Fibroblast of villous mesenchyme (primary cell): Measurements from ENCODE around the gene MRPS5. TPM values are rescaled to one million over a fixed set of nuclear protein-coding genes. Genes with fewer than 3 reads are reported as not detected.

Experiments
- DNase-seq: peaks from one replicate; pipeline ENCODE4 v3.0.0-alpha.2; 2010; ENCODE audit warnings: low read depth
- H3K4me3 ChIP-seq: 2 replicates; pipeline ENCODE4 v1.5.1; 2011; ENCODE audit warnings: low read depth, mild to moderate bottlenecking, low read length
- total RNA-seq: library from RNA; depleted of rRNA; stranded (reverse); fragments of >200 nt; gene quantifications from 2 replicates; pipeline ENCODE4 v1.2.3, GENCODE V29; 2012
- TF ChIP-seq, protein P1 (sequence below): IDR thresholded peaks from 2 replicates; pipeline ENCODE4 v1.5.1; 2012; ENCODE audit warnings: low read depth, mild to moderate bottlenecking, low read length; ENCODE audit not compliant: insufficient read depth

The MRPS5 gene
- total RNA-seq, 1 donor: 32.0 TPM

DNA sequence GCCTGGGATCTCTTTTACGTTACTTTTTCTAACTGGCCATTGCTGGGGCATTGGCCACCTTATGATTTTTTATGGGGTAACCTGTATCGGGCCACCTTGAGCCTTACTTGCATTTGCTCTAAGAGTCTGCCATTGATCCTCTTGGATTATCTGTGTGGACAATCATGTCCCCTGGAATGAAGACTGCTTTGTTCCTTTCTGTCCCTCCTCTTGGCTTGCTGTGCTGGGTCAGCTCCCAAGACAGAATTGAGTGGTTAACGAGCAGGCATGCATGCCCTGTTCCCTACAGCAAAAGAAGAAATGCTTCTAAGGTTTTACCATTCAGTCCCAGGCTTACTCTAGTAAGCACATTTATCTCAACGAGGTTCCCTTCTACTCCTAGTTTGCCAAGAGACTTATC is 49.8 kb downstream of the MRPS5 start:
- TF ChIP-seq, protein P1, sequence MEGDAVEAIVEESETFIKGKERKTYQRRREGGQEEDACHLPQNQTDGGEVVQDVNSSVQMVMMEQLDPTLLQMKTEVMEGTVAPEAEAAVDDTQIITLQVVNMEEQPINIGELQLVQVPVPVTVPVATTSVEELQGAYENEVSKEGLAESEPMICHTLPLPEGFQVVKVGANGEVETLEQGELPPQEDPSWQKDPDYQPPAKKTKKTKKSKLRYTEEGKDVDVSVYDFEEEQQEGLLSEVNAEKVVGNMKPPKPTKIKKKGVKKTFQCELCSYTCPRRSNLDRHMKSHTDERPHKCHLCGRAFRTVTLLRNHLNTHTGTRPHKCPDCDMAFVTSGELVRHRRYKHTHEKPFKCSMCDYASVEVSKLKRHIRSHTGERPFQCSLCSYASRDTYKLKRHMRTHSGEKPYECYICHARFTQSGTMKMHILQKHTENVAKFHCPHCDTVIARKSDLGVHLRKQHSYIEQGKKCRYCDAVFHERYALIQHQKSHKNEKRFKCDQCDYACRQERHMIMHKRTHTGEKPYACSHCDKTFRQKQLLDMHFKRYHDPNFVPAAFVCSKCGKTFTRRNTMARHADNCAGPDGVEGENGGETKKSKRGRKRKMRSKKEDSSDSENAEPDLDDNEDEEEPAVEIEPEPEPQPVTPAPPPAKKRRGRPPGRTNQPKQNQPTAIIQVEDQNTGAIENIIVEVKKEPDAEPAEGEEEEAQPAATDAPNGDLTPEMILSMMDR: no peak
- no peak overlapping the region for H3K4me3 ChIP-seq
- DNase-seq: no peak

DNA sequence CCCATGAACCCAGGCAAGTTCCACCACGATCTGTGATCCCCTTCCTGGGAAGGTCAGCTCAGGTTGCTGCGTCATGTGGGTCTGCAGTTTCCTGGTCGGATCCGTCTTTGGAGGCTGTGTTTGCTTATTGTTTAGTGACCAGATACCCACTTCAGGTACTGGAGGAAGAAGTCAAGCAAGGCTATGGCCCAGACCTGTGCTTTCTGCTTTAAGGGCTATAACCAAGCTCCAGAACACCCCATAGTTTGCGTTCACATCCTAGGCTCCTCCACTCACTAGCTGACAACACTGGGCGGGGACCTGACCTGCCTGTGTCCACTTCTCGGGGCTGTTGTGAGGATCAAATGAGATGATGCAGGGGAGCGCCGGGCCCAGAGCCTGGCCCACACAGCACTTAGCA is 52.1 kb downstream of the MRPS5 start:
- no peak for DNase-seq
- TF ChIP-seq, protein P1: no peak
- no peak overlapping the region for H3K4me3 ChIP-seq

DNA sequence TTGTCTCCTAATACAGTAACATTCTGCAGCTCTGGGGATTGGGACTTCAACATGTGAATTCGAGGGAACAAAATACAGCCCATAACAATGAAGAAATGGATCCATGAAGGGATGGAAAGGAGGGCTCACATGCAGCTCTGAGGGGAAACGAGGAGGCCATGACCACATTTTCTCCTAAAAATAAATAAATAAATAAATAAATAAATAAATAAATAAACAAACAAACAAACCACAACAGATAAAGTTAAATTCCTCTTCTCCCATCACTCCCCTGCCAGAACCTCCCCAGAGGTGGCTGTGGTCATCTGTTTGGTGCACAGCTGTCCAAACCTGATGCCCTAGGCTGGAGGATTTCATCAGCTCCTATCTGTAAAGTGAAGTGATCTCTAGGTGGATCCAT is 53.4 kb downstream of the MRPS5 start:
- H3K4me3 ChIP-seq: no peak overlapping the region
- TF ChIP-seq, protein P1: no peak
- no peak for DNase-seq

DNA sequence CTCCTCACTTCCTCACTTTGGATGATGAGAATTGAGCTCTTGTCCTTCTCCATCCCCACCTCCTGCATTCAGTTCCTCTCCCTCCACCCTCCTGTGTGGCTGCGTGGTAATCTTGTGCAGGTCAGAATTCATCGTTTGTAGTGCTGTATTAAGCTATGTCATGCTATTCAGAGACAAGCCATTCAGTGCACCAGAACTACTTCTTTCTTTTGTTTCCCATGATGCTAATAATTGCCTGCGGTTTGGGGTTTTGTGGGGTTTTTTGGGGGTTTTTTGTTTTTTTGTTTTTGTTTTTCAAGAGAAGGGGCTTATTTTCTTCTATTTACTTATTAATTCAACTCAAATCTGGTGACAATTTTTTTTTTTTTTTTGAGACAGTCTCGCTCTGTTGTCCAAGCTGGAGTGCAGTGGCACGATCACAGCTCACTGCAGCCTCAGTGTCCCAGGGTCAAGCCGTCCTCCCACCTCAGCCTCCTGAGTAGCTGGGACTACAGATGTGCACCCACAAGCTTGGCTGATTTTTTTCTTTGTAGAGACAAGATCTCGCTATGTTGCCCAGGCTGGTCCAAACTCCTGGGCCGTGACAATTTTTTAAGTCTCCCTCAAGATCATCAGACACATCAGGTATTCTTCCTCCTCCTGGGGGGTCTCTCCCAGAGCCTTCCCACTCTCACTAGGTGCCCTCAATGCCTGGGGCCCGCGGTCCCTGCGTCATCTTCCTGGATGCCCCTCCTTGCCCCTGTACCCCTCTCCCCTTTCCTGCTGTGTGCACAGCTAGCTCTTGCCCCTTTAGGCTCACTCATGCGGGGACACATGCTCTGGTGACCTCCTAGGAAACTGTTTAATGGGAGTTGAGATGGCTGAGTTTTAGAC is 58.3 kb downstream of the MRPS5 start:
- no peak for DNase-seq
- TF ChIP-seq, protein P1: no peak

DNA sequence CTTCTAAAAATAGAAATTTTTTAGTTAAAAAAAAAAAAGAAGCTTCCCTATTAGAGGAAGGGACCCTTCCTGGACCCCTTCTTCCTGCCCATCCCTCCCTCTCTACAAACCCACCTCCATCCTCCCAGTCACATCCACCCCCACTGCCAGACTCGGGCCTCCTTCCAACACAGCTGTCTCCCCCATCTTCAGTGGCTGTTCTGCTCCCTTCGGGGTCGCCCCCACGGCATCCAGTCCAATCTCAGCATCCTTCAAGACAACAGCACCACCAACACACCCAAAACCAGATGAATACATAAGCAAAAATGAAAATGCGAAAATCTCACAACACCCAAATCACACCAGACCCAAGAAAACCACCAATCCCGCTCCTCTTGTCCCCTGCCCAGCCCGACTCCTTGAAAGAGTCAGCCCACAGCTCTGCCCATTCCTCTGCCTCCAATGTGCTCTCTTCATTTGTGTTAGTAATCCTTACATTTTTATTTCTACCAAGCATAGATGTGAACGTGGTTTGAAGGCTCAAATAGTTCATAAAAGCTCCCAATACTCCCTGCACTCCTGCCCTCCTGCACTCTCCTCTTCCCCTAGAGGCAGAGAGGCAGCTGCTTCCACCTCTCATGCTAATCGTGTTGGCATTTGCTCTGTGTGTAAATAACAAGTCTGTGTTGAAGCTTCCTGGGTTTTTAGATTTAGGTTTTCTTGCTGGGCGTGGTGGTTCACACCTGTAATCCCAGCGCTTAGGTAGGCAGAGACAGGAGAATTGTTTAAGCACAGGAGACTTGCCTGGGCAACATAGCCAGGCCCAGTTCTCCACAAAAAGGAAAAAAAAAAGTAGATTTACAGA is 59.1 kb downstream of the MRPS5 start:
- no peak for DNase-seq
- H3K4me3 ChIP-seq: no peak overlapping the region
- TF ChIP-seq, protein P1: no peak

More for the DNA sequence above, 58.3 kb downstream of the MRPS5 start:
- H3K4me3 ChIP-seq: no peak overlapping the region

DNA sequence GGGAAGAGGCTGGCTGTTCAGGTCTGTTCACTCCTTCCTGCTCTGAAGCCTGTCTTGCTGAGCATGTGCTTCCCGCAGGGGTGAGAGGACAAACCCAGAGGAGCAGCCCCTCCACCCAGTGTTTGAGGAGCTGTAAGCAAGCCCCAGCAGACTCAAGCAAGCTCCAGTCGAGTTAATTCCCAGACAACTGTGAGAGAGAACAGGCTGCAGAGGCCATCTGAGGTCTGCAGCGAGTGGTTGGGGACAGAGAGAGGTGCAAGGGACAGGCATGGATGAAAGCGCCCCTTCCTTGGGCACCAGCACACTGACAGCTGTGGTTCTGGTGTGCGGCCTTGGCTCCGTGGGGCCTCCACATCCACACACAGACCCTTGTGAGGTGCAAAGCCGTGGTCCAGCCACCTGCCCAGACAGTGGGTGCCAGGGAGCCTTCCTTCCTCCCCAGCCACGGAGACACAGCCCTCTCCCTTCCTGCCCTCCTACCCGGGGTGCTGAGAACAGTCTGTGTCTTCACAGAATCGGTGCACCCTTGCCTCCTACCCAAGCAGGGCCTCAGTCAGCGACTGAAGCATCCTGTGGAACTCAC is 59.9 kb downstream of the MRPS5 start:
- H3K4me3 ChIP-seq: no peak overlapping the region
- TF ChIP-seq, protein P1: no peak
- no peak for DNase-seq
